WERI-Rb-1 (cell line): Measurements from ENCODE around the gene SHISAL1.

ENCODE experiments used
- DNase-seq: peaks from one replicate; pipeline ENCODE4 v3.0.0-alpha.2; 2020
- H3K27ac ChIP-seq: fragments of 250-450 bp; sonication (Bioruptor Pico); 2 replicates; pipeline ENCODE4 v1.5.1; 2020; ENCODE audit warnings: mild to moderate bottlenecking, moderate library complexity
- H3K27me3 ChIP-seq: fragments of 250-450 bp; sonication (Bioruptor Pico); 2 replicates; pipeline ENCODE4 v1.5.1; 2021; ENCODE audit warnings: mild to moderate bottlenecking, low read depth, moderate library complexity; ENCODE audit not compliant: insufficient read depth, severe bottlenecking
- H3K36me3 ChIP-seq: fragments of 250-450 bp; sonication (Bioruptor Pico); 2 replicates; pipeline ENCODE4 v1.5.1; 2020; ENCODE audit warnings: mild to moderate bottlenecking, moderate library complexity
- H3K4me3 ChIP-seq: 2 replicates; pipeline ENCODE4 v1.5.1; 2011; ENCODE audit warnings: low read depth, mild to moderate bottlenecking, control low read depth, low read length
- H3K9me3 ChIP-seq: fragments of 250-450 bp; sonication (Bioruptor Pico); 2 replicates; pipeline ENCODE4 v1.5.1; 2021; ENCODE audit warnings: mild to moderate bottlenecking, moderate library complexity; ENCODE audit not compliant: severe bottlenecking
- CTCF ChIP-seq: IDR thresholded peaks from 2 replicates; pipeline ENCODE4 v1.5.1; 2011; ENCODE audit warnings: low read depth, mild to moderate bottlenecking, control low read depth, inconsistent platforms, low read length

Gene SHISAL1

GRCh38 chr22:44341431-44342346 is 28.9 kb upstream of the SHISAL1 start:
- peak overlapping the region; percentile 64 for H3K27ac ChIP-seq
- no peak overlapping the region for H3K4me3 ChIP-seq
- no peaks in the 10 kb centered on the region for H3K9me3 ChIP-seq
- no peaks in the 10 kb centered on the region for H3K27me3 ChIP-seq
- peak; percentile 75 for DNase-seq
- TF ChIP-seq CTCF = no peak
- H3K36me3 ChIP-seq = no peaks in the 10 kb centered on the region

GRCh38 chr22:44340271-44341239 is 27.8 kb upstream of the SHISAL1 start:
- H3K27me3 ChIP-seq = no peaks in the 10 kb centered on the region

GRCh38 chr22:44338906-44339305 is 26.2 kb upstream of the SHISAL1 start:
- DNase-seq = no peak
- Histone ChIP-seq H3K27me3 (no peaks in the 10 kb centered on the region), H3K27ac (no peak overlapping the region), H3K9me3 (no peaks in the 10 kb centered on the region), H3K4me3 (no peak overlapping the region), H3K36me3 (no peaks in the 10 kb centered on the region)
- no peak for TF ChIP-seq CTCF

More at GRCh38 chr22:44340271-44341239, 27.8 kb upstream of the SHISAL1 start:
- TF ChIP-seq CTCF = no peak
- no peak overlapping the region for H3K4me3 ChIP-seq
- H3K27ac ChIP-seq = peak overlapping the region; percentile 64; the same call in 1 of the 2 replicates
- DNase-seq = no peak
- no peaks in the 10 kb centered on the region for H3K36me3 ChIP-seq
- no peaks in the 10 kb centered on the region for H3K9me3 ChIP-seq

GRCh38 chr22:44338177-44338810 is 25.5 kb upstream of the SHISAL1 start:
- TF ChIP-seq CTCF = no peak
- no peak overlapping the region for H3K4me3 ChIP-seq
- H3K27ac ChIP-seq = no peak overlapping the region
- no peak for DNase-seq
- H3K36me3 ChIP-seq = no peaks in the 10 kb centered on the region
- no peaks in the 10 kb centered on the region for H3K27me3 ChIP-seq
- no peaks in the 10 kb centered on the region for H3K9me3 ChIP-seq

- Histone ChIP-seq H3K9me3 (no peaks in the 10 kb centered on the region), H3K27ac (no peak overlapping the region), H3K27me3 (no peaks in the 10 kb centered on the region), H3K4me3 (no peak overlapping the region), H3K36me3 (no peaks in the 10 kb centered on the region)
- DNase-seq = peak; percentile 35
- TF ChIP-seq CTCF = no peak
Measured at GRCh38 chr22:44337678-44338004, 24.9 kb upstream of the SHISAL1 start.
